Gastrocnemius medialis (tissue), 4 donors: ENCODE results near the gene PCNX2.

ENCODE experiments used
- POLR2A ChIP-seq, 2 donors: fragments of 450-650 bp; IDR thresholded peaks; one replicate each; pipeline ENCODE4 v1.6.1; 2017; ENCODE audit warnings: antibody characterized with exemption in 2 of 2, mild to moderate bottlenecking in 2 of 2, moderate library complexity in 2 of 2
- TF ChIP-seq, protein P1 (sequence below), 5 experiments: fragments of 450-650 bp in 3 of 5; fragments of 200-600 bp in 2 of 5; sonication (generic) in 2 of 5; IDR thresholded peaks in 4 of 5; conservative IDR thresholded peaks in 1 of 5; 1 replicate in 4 of 5; 2 replicates in 1 of 5; pipeline ENCODE4 v1.5.1; 2016 to 2019; ENCODE audit warnings: antibody characterized with exemption in 5 of 5, mild to moderate bottlenecking in 3 of 5, moderate library complexity in 3 of 5

DNA sequence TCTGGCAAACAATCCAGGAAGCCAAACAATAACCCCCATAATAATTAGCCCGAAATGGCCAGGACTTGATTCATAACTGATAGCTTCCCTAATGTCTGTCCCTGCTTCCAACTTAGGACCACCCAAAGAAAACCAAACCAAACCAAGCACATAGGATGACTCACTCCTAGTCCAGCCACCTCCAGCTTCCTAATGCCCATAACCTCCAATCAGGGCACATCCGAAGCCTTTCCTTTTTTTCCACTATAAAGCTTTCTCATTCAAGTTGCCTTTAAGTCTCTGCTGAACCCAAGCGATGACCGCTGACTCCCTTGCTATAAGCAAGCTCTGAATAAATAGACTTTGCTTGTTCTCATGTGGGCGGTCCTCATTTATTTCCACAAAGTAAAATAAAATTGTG lies 40.4 kb downstream of the PCNX2 start:
- TF ChIP-seq, protein P1, sequence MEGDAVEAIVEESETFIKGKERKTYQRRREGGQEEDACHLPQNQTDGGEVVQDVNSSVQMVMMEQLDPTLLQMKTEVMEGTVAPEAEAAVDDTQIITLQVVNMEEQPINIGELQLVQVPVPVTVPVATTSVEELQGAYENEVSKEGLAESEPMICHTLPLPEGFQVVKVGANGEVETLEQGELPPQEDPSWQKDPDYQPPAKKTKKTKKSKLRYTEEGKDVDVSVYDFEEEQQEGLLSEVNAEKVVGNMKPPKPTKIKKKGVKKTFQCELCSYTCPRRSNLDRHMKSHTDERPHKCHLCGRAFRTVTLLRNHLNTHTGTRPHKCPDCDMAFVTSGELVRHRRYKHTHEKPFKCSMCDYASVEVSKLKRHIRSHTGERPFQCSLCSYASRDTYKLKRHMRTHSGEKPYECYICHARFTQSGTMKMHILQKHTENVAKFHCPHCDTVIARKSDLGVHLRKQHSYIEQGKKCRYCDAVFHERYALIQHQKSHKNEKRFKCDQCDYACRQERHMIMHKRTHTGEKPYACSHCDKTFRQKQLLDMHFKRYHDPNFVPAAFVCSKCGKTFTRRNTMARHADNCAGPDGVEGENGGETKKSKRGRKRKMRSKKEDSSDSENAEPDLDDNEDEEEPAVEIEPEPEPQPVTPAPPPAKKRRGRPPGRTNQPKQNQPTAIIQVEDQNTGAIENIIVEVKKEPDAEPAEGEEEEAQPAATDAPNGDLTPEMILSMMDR (IDR thresholded peaks at IDR 0.05 in 4 of 5, conservative IDR thresholded peaks at IDR 0.05 in 1 of 5): no peak
- no peak for TF ChIP-seq POLR2A (IDR thresholded peaks at IDR 0.05)
